IMR-90 (cell line): ENCODE results near the gene TNRC6C. TPM values are rescaled to one million over a fixed set of nuclear protein-coding genes. Genes with fewer than 3 reads are reported as not detected.

Source experiments
- ATAC-seq: fragments of 200-7000 bp; cut with Tn5 transposase; 2 replicates; pipeline ENCODE4 v1.9.1; 2020; ENCODE audit warnings: low read depth, mild to moderate bottlenecking, moderate library complexity
- BruUV-seq: library from RNA; stranded (reverse); fragments of 400-500 nt; replicated peaks from 2 replicates; lab custom pipeline; 2021; lab: Mats Ljungman, UMichigan
- CTCF ChIA-PET: fragments of 300-600 bp; formaldehyde crosslinking; extraction: SDS; loops from one replicate; lab custom pipeline; 2021; ENCODE audit warnings: antibody characterized with exemption; lab: Yijun Ruan, JAX
- POLR2A ChIA-PET: fragments of 300-600 bp; sonication (Branson Sonifier 250); formaldehyde crosslinking; loops from one replicate; lab custom pipeline; 2022; ENCODE audit warnings: antibody characterized with exemption; ENCODE audit not compliant: unreplicated experiment; lab: Charles Lee
- DNase-seq: peaks from one replicate; pipeline ENCODE4 v3.0.0; 2013
- H2AFZ ChIP-seq: replicated peaks from 2 replicates; pipeline ENCODE3; 2013; ENCODE audit warnings: low read length, mild to moderate bottlenecking; ENCODE audit not compliant: poor library complexity
- H2AK5ac ChIP-seq: 2 replicates; pipeline ENCODE4 v1.6.1; 2013; ENCODE audit warnings: low read depth, low read length, inconsistent platforms
- H2AK9ac ChIP-seq: replicated peaks from 2 replicates; pipeline ENCODE3; 2013; ENCODE audit warnings: mild to moderate bottlenecking, low read depth, low read length, moderate library complexity; ENCODE audit not compliant: poor library complexity
- H2BK120ac ChIP-seq: 2 replicates; pipeline ENCODE4 v1.6.1; 2013; ENCODE audit warnings: low read depth, low read length, inconsistent platforms
- H2BK15ac ChIP-seq: 3 replicates; pipeline ENCODE4 v1.6.1; 2013; ENCODE audit warnings: low read depth, low read length, inconsistent platforms
- H2BK20ac ChIP-seq: 2 replicates; pipeline ENCODE4 v1.6.1; 2013; ENCODE audit warnings: low read depth, mild to moderate bottlenecking, inconsistent platforms, low read length, moderate library complexity
- H2BK5ac ChIP-seq: 2 replicates; pipeline ENCODE4 v1.6.1; 2013; ENCODE audit warnings: mild to moderate bottlenecking, low read depth, low read length, inconsistent platforms; ENCODE audit not compliant: poor library complexity, severe bottlenecking
- H3K14ac ChIP-seq: replicated peaks from 2 replicates; pipeline ENCODE4 v1.6.1; 2013; ENCODE audit warnings: low read depth, low read length, inconsistent platforms
- H3K18ac ChIP-seq: 2 replicates; pipeline ENCODE4 v1.6.1; 2013; ENCODE audit warnings: low read depth, low read length, control low read depth
- H3K23ac ChIP-seq: 2 replicates; pipeline ENCODE4 v1.6.1; 2013; ENCODE audit warnings: low read depth, low read length, inconsistent platforms
- H3K27ac ChIP-seq: 2 replicates; pipeline ENCODE4 v1.5.1; 2013; ENCODE audit warnings: mild to moderate bottlenecking, control low read depth, low read length; ENCODE audit not compliant: insufficient read depth
- H3K27me3 ChIP-seq: 2 replicates; pipeline ENCODE4 v1.6.1; 2013; ENCODE audit warnings: low read length; ENCODE audit not compliant: control insufficient read depth, insufficient read depth
- H3K36me3 ChIP-seq: 2 replicates; pipeline ENCODE4 v1.6.1; 2013; ENCODE audit warnings: low read length, mixed read lengths; ENCODE audit not compliant: control insufficient read depth, insufficient read depth
- H3K4ac ChIP-seq: 2 replicates; pipeline ENCODE4 v1.6.1; 2013; ENCODE audit warnings: low read depth, low read length, inconsistent platforms
- H3K4me1 ChIP-seq: 2 replicates; pipeline ENCODE4 v1.6.1; 2013; ENCODE audit warnings: low read length, mixed read lengths; ENCODE audit not compliant: control insufficient read depth, insufficient read depth
- H3K4me2 ChIP-seq: 2 replicates; pipeline ENCODE4 v1.6.1; 2013; ENCODE audit warnings: low read depth, mild to moderate bottlenecking, control low read depth, low read length, moderate library complexity
- H3K4me3 ChIP-seq: 2 replicates; pipeline ENCODE4 v1.5.1; 2013; ENCODE audit warnings: low read depth, mild to moderate bottlenecking, control low read depth, low read length, moderate library complexity; ENCODE audit not compliant: insufficient read depth
- H3K56ac ChIP-seq: 2 replicates; pipeline ENCODE4 v1.6.1; 2013; ENCODE audit warnings: low read length, inconsistent platforms; ENCODE audit not compliant: insufficient read depth; ENCODE audit errors: extremely low read depth
- H3K79me1 ChIP-seq, 2 experiments: 2 replicates each; pipeline ENCODE4 v1.6.1; 2013; ENCODE audit warnings: low read length in 2 of 2, inconsistent platforms in 1 of 2, low read depth in 1 of 2
- H3K9ac ChIP-seq: 2 replicates; pipeline ENCODE4 v1.6.1; 2013; ENCODE audit warnings: low read depth, low read length, control low read depth
- H3K9me1 ChIP-seq: 2 replicates; pipeline ENCODE4 v1.6.1; 2013; ENCODE audit warnings: low read length, inconsistent platforms; ENCODE audit not compliant: insufficient read depth
- H3K9me3 ChIP-seq: 2 replicates; pipeline ENCODE4 v1.6.1; 2013; ENCODE audit warnings: low read length; ENCODE audit not compliant: control insufficient read depth, insufficient read depth
- H4K20me1 ChIP-seq: 2 replicates; pipeline ENCODE4 v1.6.1; 2013; ENCODE audit warnings: low read length, inconsistent platforms; ENCODE audit not compliant: insufficient read depth
- H4K5ac ChIP-seq: 2 replicates; pipeline ENCODE4 v1.6.1; 2013; ENCODE audit warnings: mild to moderate bottlenecking, low read depth, low read length, control low read depth
- H4K8ac ChIP-seq, 2 experiments: 2 replicates each; pipeline ENCODE4 v1.6.1; 2013; ENCODE audit warnings: low read depth in 2 of 2, low read length in 2 of 2, control low read depth in 1 of 2, inconsistent platforms in 1 of 2
- H4K91ac ChIP-seq: 2 replicates; pipeline ENCODE4 v1.6.1; 2013; ENCODE audit warnings: low read depth, low read length, inconsistent platforms; ENCODE audit not compliant: insufficient read depth
- BHLHE40 ChIP-seq: fragments of 150-350 bp; IDR thresholded peaks from 2 replicates; pipeline ENCODE4 v1.6.1; 2016; ENCODE audit warnings: mild to moderate bottlenecking, low read depth, low read length
- CEBPB ChIP-seq: IDR thresholded peaks from 2 replicates; pipeline ENCODE4 v1.6.1; 2012; ENCODE audit warnings: low read depth, low read length, improper control_type of control experiment
- CHD1 ChIP-seq: IDR thresholded peaks from 2 replicates; pipeline ENCODE4 v1.6.1; 2012; ENCODE audit warnings: low read depth, low read length, improper control_type of control experiment
- FOS ChIP-seq: fragments of 150-350 bp; IDR thresholded peaks from 2 replicates; pipeline ENCODE4 v1.6.1; 2016; ENCODE audit warnings: low read depth, low read length
- MAFK ChIP-seq: IDR thresholded peaks from 2 replicates; pipeline ENCODE4 v1.6.1; 2012; ENCODE audit warnings: low read depth, low read length, improper control_type of control experiment
- MAZ ChIP-seq: IDR thresholded peaks from 2 replicates; pipeline ENCODE4 v1.6.1; 2012; ENCODE audit warnings: low read depth, mild to moderate bottlenecking, low read length, improper control_type of control experiment, moderate library complexity, borderline replicate concordance
- MXI1 ChIP-seq: IDR thresholded peaks from 2 replicates; pipeline ENCODE4 v1.6.1; 2012; ENCODE audit warnings: low read depth, mild to moderate bottlenecking, low read length, moderate library complexity, borderline replicate concordance
- NFE2L2 ChIP-seq: fragments of 150-350 bp; IDR thresholded peaks from 2 replicates; pipeline ENCODE4 v1.6.1; 2016; ENCODE audit warnings: low read depth, mild to moderate bottlenecking, low read length
- POLR2A ChIP-seq: IDR thresholded peaks from 2 replicates; pipeline ENCODE4 v1.6.1; 2012; ENCODE audit warnings: mild to moderate bottlenecking, low read depth, low read length
- RAD21 ChIP-seq: IDR thresholded peaks from 2 replicates; pipeline ENCODE4 v1.6.1; 2012; ENCODE audit warnings: low read length, improper control_type of control experiment
- RCOR1 ChIP-seq: IDR thresholded peaks from 2 replicates; pipeline ENCODE4 v1.6.1; 2012; ENCODE audit warnings: mild to moderate bottlenecking, low read length, improper control_type of control experiment; ENCODE audit not compliant: insufficient replicate concordance
- RFX5 ChIP-seq: IDR thresholded peaks from 2 replicates; pipeline ENCODE4 v1.8.0; 2012; ENCODE audit warnings: low read depth, mild to moderate bottlenecking, low read length, moderate library complexity
- SMC3 ChIP-seq: fragments of 150-350 bp; IDR thresholded peaks from 2 replicates; pipeline ENCODE4 v1.6.1; 2016; ENCODE audit warnings: low read depth, mild to moderate bottlenecking, antibody characterized with exemption, low read length, moderate library complexity
- WGBS, 2 experiments: methylation state at CpG; one replicate each; pipeline versions ENCODE4 v1.1.5 to v1.1.7; 2013; ENCODE audit warnings: missing lambda C conversion rate in 2 of 2; ENCODE audit not compliant: insufficient read length in 1 of 2; ENCODE audit errors: extremely low coverage in 2 of 2; 5-methylcytosine and 5-hydroxymethylcytosine counted together
- dilution Hi-C: fragments of 300-500 bp; cut with HindIII; formaldehyde crosslinking; loops from one replicate; pipeline ENCODE4 v1.14.3; 2018; ENCODE audit warnings: low sequenced_read_pairs; ENCODE audit not compliant: unreplicated experiment
- in situ Hi-C: fragments of 300-500 bp; cut with MboI; formaldehyde crosslinking; loops from 3 replicates; pipeline ENCODE4 v1.14.3; 2019; ENCODE audit warnings: low sequenced_read_pairs, inconsistent platforms, mixed read lengths
- intact Hi-C: fragments of 100-400 bp; cut with micrococcal nuclease; formaldehyde crosslinking; loops from 2 replicates; pipeline ENCODE4 v1.10.0; 2022
- polyA plus RNA-seq, 3 experiments: library from polyadenylated mRNA; depleted of rRNA; stranded (reverse); fragments of >200 nt; gene quantifications; 2 replicates each; pipeline ENCODE4 v1.2.3, GENCODE V29; 2012; ENCODE audit warnings: low replicate concordance in 1 of 3
- total RNA-seq: library from RNA; depleted of rRNA; stranded (reverse); fragments of >200 nt; gene quantifications from 2 replicates; pipeline ENCODE4 v1.2.3, GENCODE V29; 2012
- TF ChIP-seq, protein P1 (sequence below): fragments of 150-350 bp; IDR thresholded peaks from 2 replicates; pipeline ENCODE4 v1.6.1; 2017; ENCODE audit warnings: mild to moderate bottlenecking, antibody characterized with exemption, low read length, low read depth
- TF ChIP-seq, protein P2 (sequence below): fragments of 150-350 bp; IDR thresholded peaks from 2 replicates; pipeline ENCODE4 v1.6.1; 2016; ENCODE audit warnings: low read depth, mild to moderate bottlenecking, low read length, moderate library complexity, borderline replicate concordance
- TF ChIP-seq, protein P3 (sequence below): conservative IDR thresholded peaks from 2 replicates; pipeline ENCODE4 v1.5.1; 2012; ENCODE audit warnings: mild to moderate bottlenecking, low read depth, low read length, improper control_type of control experiment

The TNRC6C gene
- total and polyA plus RNA-seq, 2 of the 4 experiments (the other 2 are of a cell fraction), result 1.6 to 2.7 TPM

DNA sequence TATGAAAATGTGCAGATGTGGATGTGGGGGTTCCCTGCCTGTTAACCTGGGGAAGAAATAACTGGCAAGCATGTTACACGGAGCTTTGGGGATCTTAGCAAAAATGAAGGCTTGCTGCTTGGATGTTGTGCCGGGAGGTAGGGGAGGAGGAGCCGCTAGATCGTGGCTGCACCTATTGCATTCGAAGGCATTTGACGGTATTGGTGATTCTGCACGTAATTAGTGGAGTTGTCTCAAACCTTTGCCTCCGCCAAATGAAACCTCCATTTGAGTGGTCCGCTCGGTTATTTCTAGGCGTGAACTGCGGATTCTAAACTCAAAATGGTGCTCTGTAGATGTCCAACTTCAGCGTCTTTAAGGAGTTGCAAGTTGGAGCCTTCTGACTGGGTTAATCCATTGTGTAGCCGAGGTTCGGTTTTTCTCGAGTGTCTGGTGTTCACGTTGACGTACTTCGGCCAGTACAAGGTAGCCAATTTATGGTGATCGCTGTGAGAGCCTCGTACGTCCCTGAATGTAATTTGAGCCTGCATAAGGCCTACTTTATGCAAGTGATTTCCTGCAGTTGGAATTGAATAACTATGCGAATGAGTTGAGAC, 1.5 kb downstream of the TNRC6C start:
- Histone ChIP-seq H3K4me3 (peak overlapping the region; percentile 54), H2BK15ac (no peak overlapping the region), H3K4me2 (peak overlapping the region; percentile 95), H3K9me3 (no peaks in the 10 kb centered on the region), H3K27me3 (peaks cover 22% of the 10 kb centered on the region), H4K91ac (no peak overlapping the region), H3K4me1 (no peaks in the 10 kb centered on the region; the same call in 1 of the 2 replicates), H4K8ac (no peak overlapping the region), H3K79me1 (peaks cover 23 to 48% of the 10 kb centered on the region in 2 experiments), H2AK9ac (no peak overlapping the region), H2BK120ac (no peak overlapping the region), H3K9me1 (peaks cover 15% of the 10 kb centered on the region), H2BK5ac (no peak overlapping the region), H4K5ac (no peak overlapping the region), H4K20me1 (peaks cover 32% of the 10 kb centered on the region; the same call in 1 of the 2 replicates), H3K4ac (no peak overlapping the region), H3K27ac (no peak overlapping the region), H3K14ac (0 out of 2 replicates have a peak overlapping the region, but pooled peaks have one; percentile 35), H2BK20ac (no peak overlapping the region), H3K23ac (peak overlapping the region; percentile 93), H3K9ac (peak overlapping the region; percentile 10; the same call in 1 of the 2 replicates), H3K56ac (no peak overlapping the region), H2AK5ac (no peak overlapping the region), H2AFZ (peak overlapping the region; percentile 94), H3K36me3 (no peaks in the 10 kb centered on the region), H3K18ac (no peak overlapping the region)
- TF ChIP-seq MAZ (no peak), RCOR1 (no peak), NFE2L2 (no peak), FOS (no peak), CEBPB (no peak), SMC3 (no peak), CHD1 (no peak), RAD21 (no peak), RFX5 (no peak), MXI1 (no peak), BHLHE40 (no peak), MAFK (no peak), POLR2A (no peak)
- TF ChIP-seq, protein P1, sequence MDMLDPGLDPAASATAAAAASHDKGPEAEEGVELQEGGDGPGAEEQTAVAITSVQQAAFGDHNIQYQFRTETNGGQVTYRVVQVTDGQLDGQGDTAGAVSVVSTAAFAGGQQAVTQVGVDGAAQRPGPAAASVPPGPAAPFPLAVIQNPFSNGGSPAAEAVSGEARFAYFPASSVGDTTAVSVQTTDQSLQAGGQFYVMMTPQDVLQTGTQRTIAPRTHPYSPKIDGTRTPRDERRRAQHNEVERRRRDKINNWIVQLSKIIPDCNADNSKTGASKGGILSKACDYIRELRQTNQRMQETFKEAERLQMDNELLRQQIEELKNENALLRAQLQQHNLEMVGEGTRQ, result no peak
- TF ChIP-seq, protein P2, sequence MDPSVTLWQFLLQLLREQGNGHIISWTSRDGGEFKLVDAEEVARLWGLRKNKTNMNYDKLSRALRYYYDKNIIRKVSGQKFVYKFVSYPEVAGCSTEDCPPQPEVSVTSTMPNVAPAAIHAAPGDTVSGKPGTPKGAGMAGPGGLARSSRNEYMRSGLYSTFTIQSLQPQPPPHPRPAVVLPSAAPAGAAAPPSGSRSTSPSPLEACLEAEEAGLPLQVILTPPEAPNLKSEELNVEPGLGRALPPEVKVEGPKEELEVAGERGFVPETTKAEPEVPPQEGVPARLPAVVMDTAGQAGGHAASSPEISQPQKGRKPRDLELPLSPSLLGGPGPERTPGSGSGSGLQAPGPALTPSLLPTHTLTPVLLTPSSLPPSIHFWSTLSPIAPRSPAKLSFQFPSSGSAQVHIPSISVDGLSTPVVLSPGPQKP, result no peak
- TF ChIP-seq, protein P3, sequence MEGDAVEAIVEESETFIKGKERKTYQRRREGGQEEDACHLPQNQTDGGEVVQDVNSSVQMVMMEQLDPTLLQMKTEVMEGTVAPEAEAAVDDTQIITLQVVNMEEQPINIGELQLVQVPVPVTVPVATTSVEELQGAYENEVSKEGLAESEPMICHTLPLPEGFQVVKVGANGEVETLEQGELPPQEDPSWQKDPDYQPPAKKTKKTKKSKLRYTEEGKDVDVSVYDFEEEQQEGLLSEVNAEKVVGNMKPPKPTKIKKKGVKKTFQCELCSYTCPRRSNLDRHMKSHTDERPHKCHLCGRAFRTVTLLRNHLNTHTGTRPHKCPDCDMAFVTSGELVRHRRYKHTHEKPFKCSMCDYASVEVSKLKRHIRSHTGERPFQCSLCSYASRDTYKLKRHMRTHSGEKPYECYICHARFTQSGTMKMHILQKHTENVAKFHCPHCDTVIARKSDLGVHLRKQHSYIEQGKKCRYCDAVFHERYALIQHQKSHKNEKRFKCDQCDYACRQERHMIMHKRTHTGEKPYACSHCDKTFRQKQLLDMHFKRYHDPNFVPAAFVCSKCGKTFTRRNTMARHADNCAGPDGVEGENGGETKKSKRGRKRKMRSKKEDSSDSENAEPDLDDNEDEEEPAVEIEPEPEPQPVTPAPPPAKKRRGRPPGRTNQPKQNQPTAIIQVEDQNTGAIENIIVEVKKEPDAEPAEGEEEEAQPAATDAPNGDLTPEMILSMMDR, result no peak
- ATAC-seq (no peak), DNase-seq (peak; percentile 60)
- BruUV-seq, result no TSS peak
- intact Hi-C loops, result loop anchor here (2.0 to 5.0 kb wide), 2 partner anchors 41 to 418 kb away; no protein-coding TSS in a partner anchor
- in situ Hi-C loops, result no loop called here
- ChIA-PET CTCF (no interaction called here), POLR2A (no interaction called here)
- WGBS, 2 experiments, result 11% methylated on average over 14 of the region's 23 CpGs; no CpG with 5 or more reads in 1 of the 2 experiments
- dilution Hi-C loops, result no loop called here
